Colonic mucosa (tissue), 4 donors: ENCODE data around the gene EEFSEC. TPM values are rescaled to one million over a fixed set of nuclear protein-coding genes. Genes with fewer than 3 reads are reported as not detected.

ENCODE experiments used
- DNase-seq: peaks from one replicate; pipeline ENCODE4 v3.0.0-alpha.2; 2020
- H3K27ac ChIP-seq: fragments of 200-600 bp; one replicate; pipeline ENCODE4 v1.8.0; 2021
- H3K27me3 ChIP-seq: fragments of 200-600 bp; one replicate; pipeline ENCODE4 v1.8.0; 2021
- H3K36me3 ChIP-seq: fragments of 200-600 bp; one replicate; pipeline ENCODE4 v1.8.0; 2021
- H3K4me1 ChIP-seq: fragments of 200-600 bp; one replicate; pipeline ENCODE4 v1.8.0; 2021; ENCODE audit warnings: mild to moderate bottlenecking
- H3K4me3 ChIP-seq: fragments of 200-600 bp; one replicate; pipeline ENCODE4 v1.8.0; 2021
- H3K9ac ChIP-seq, 2 donors: one replicate each; pipeline ENCODE4 v1.7.0; 2013; ENCODE audit warnings: control low read depth in 2 of 2, low read depth in 2 of 2, low read length in 2 of 2
- H3K9me3 ChIP-seq: fragments of 200-600 bp; one replicate; pipeline ENCODE4 v1.8.0; 2021
- CTCF ChIP-seq: fragments of 200-600 bp; IDR thresholded peaks from one replicate; pipeline ENCODE4 v1.8.0; 2022; ENCODE audit warnings: antibody characterized with exemption, mild to moderate bottlenecking
- intact Hi-C: fragments of 100-400 bp; cut with DNase I; formaldehyde crosslinking; loops from one replicate; pipeline ENCODE4 v1.14.1; 2022
- total RNA-seq, 2 donors: library from RNA; stranded (reverse); fragmentation: NEBNext Ultra II Directional in 1 of 2; extraction: Animal tissue kit (Norgen Biotek cat#: 25700) in 1 of 2; gene quantifications; one replicate each; pipeline ENCODE4 v1.2.1, GENCODE V29; 2021
- donor health status: healthy.
- donor health status: DM: no; HTN: no; CAD: no.
- donor health status: DM: no; HTN: no; CAD: no.

The EEFSEC gene
- total RNA-seq, 2 donors from 2014 or later = 8.6 to 16.6 TPM

- Histone ChIP-seq H3K9ac (no peak overlapping the region), H3K4me3 (no peak overlapping the region), H3K27me3 (no peaks in the 10 kb centered on the region), H3K9me3 (no peaks in the 10 kb centered on the region), H3K36me3 (no peaks in the 10 kb centered on the region), H3K27ac (no peak overlapping the region), H3K4me1 (no peaks in the 10 kb centered on the region)
- no peak for DNase-seq
- TF ChIP-seq CTCF = no peak
- intact Hi-C loops = no loop called here
These were observed 263.4 kb downstream of the EEFSEC start for GRCh38 chr3:128416578-128417211.

GRCh38 chr3:128418900-128419299, 265.6 kb downstream of the EEFSEC start:
- H3K9ac ChIP-seq = no peak overlapping the region
- H3K9me3 ChIP-seq = no peaks in the 10 kb centered on the region
- no peak for TF ChIP-seq CTCF
- no peak overlapping the region for H3K27ac ChIP-seq
- H3K4me3 ChIP-seq = no peak overlapping the region
- intact Hi-C loops = no loop called here
- no peaks in the 10 kb centered on the region for H3K36me3 ChIP-seq
- DNase-seq = no peak
- no peaks in the 10 kb centered on the region for H3K27me3 ChIP-seq
- H3K4me1 ChIP-seq = no peaks in the 10 kb centered on the region

- H3K27me3 ChIP-seq = no peaks in the 10 kb centered on the region
- H3K36me3 ChIP-seq = no peaks in the 10 kb centered on the region
- no peak overlapping the region for H3K27ac ChIP-seq
- no peak overlapping the region for H3K4me3 ChIP-seq
- H3K4me1 ChIP-seq = no peaks in the 10 kb centered on the region
- H3K9ac ChIP-seq = no peak overlapping the region
- no peaks in the 10 kb centered on the region for H3K9me3 ChIP-seq
- TF ChIP-seq CTCF = no peak
- intact Hi-C loops = no loop called here
- no peak for DNase-seq
These were observed 266.0 kb downstream of the EEFSEC start for GRCh38 chr3:128419311-128419710.

- TF ChIP-seq CTCF = no peak
- no peak overlapping the region for H3K9ac ChIP-seq
- no peak for DNase-seq
These were observed 267.0 kb downstream of the EEFSEC start for GRCh38 chr3:128420289-128420688.

GRCh38 chr3:128420720-128421438, 267.6 kb downstream of the EEFSEC start:
- H3K9ac ChIP-seq = no peak overlapping the region
- H3K27me3 ChIP-seq = no peaks in the 10 kb centered on the region
- intact Hi-C loops = loop anchor here (5.0 kb wide), 1 partner anchor 76 kb away; no protein-coding TSS in a partner anchor

More at GRCh38 chr3:128420289-128420688, 267.0 kb downstream of the EEFSEC start:
- H3K36me3 ChIP-seq = no peaks in the 10 kb centered on the region
- H3K4me1 ChIP-seq = no peaks in the 10 kb centered on the region
- no peaks in the 10 kb centered on the region for H3K9me3 ChIP-seq
- no peak overlapping the region for H3K4me3 ChIP-seq
- H3K27ac ChIP-seq = no peak overlapping the region
- intact Hi-C loops = loop anchor here (5.0 kb wide), 1 partner anchor 77 kb away; no protein-coding TSS in a partner anchor
- H3K27me3 ChIP-seq = no peaks in the 10 kb centered on the region

More at GRCh38 chr3:128420720-128421438, 267.6 kb downstream of the EEFSEC start:
- Histone ChIP-seq H3K4me3 (no peak overlapping the region), H3K27ac (no peak overlapping the region), H3K9me3 (no peaks in the 10 kb centered on the region), H3K36me3 (no peaks in the 10 kb centered on the region), H3K4me1 (no peaks in the 10 kb centered on the region)
- no peak for DNase-seq
- TF ChIP-seq CTCF = no peak
